ENCODE data around the gene PACS2.
"Not testable (repeated sequence)": the region's sequence is repeated elsewhere in the genome, so short reads cannot be mapped to it uniquely, and the experiment has no call there.

Gene PACS2

GRCh38 chr14:105332350-105332874 lies 17.9 kb downstream of the PACS2 start:
- no peak for DNase-seq (ENCODE audit: low read depth in 2 of 2)

- no peak for DNase-seq (ENCODE audit: low read depth in 2 of 2)
These were observed 18.5 kb downstream of the PACS2 start for GRCh38 chr14:105333020-105333490.

- DNase-seq (ENCODE audit: low read depth in 2 of 2), result no peak
These were observed 19.2 kb downstream of the PACS2 start for GRCh38 chr14:105333613-105334364.

- DNase-seq (ENCODE audit: low read depth in 2 of 2), result no peak
These were observed 20.1 kb downstream of the PACS2 start for GRCh38 chr14:105334383-105335230.

- not testable (repeated sequence) for DNase-seq (ENCODE audit: low read depth in 2 of 2)
These were observed 20.6 kb downstream of the PACS2 start for GRCh38 chr14:105335231-105335542.

- DNase-seq (ENCODE audit: low read depth in 2 of 2), result no peak
These were observed 21.4 kb downstream of the PACS2 start for GRCh38 chr14:105335735-105336476.

- DNase-seq (ENCODE audit: low read depth in 2 of 2), result no peak
These were observed 22.1 kb downstream of the PACS2 start for GRCh38 chr14:105336477-105337287.

- no peak for DNase-seq (ENCODE audit: low read depth in 2 of 2)
These were observed 22.9 kb downstream of the PACS2 start for GRCh38 chr14:105337433-105337832.

- no peak for DNase-seq (ENCODE audit: low read depth in 2 of 2)
These were observed 23.6 kb downstream of the PACS2 start for GRCh38 chr14:105337966-105338741.

GRCh38 chr14:105340821-105341733 lies 26.5 kb downstream of the PACS2 start:
- DNase-seq (ENCODE audit: low read depth in 2 of 2), result no peak

- DNase-seq (ENCODE audit: low read depth in 2 of 2), result no peak
These were observed 28.6 kb downstream of the PACS2 start for GRCh38 chr14:105343194-105343593.

GRCh38 chr14:105346200-105346533 lies 31.6 kb downstream of the PACS2 start:
- DNase-seq (ENCODE audit: low read depth in 2 of 2), result no peak

GRCh38 chr14:105346876-105347586 lies 32.5 kb downstream of the PACS2 start:
- no peak for DNase-seq (ENCODE audit: low read depth in 2 of 2)

- DNase-seq (ENCODE audit: low read depth in 2 of 2), result no peak
These were observed 33.0 kb downstream of the PACS2 start for GRCh38 chr14:105347587-105347968.

GRCh38 chr14:105348169-105348944 lies 33.8 kb downstream of the PACS2 start:
- DNase-seq (ENCODE audit: low read depth in 2 of 2), result no peak

GRCh38 chr14:105348945-105349699 lies 34.6 kb downstream of the PACS2 start:
- no peak for DNase-seq (ENCODE audit: low read depth in 2 of 2)

- DNase-seq (ENCODE audit: low read depth in 2 of 2), result no peak
These were observed 35.4 kb downstream of the PACS2 start for GRCh38 chr14:105349992-105350391.

All from stimulated activated CD4-positive, alpha-beta T cell treated with anti-CD3 and anti-CD28 coated beads, Interleukin-1b, Interleukin-23, amount 100 ng/mL, for 1 hour (primary cell).